Heart right ventricle (tissue), 16 donors: ENCODE measurements around the gene VPS13D. TPM values are rescaled to one million over a fixed set of nuclear protein-coding genes. Genes with fewer than 3 reads are reported as not detected.

ENCODE experiments used
- ATAC-seq, 8 donors: fragments of 200-7000 bp; cut with Tn5 transposase; one replicate each; pipeline ENCODE4 v1.9.1; 2020; ENCODE audit warnings: mild to moderate bottlenecking in 8 of 8, moderate library complexity in 8 of 8, moderate number of reproducible peaks in 1 of 8
- DNase-seq, 2 donors: peaks; one replicate each; pipeline ENCODE4 v3.0.0-alpha.2; 2020
- H3K27ac ChIP-seq, 10 donors: fragments of 200-600 bp; sonication (generic) in 2 of 10; one replicate each; pipeline versions ENCODE4 v1.5.0 to v1.8.0; 2020 to 2022; ENCODE audit warnings: mild to moderate bottlenecking in 3 of 10
- H3K27me3 ChIP-seq, 7 donors: fragments of 200-600 bp; one replicate each; pipeline ENCODE4 v1.8.0; 2021 to 2022; ENCODE audit warnings: mild to moderate bottlenecking in 2 of 7
- H3K36me3 ChIP-seq, 9 donors: fragments of 200-600 bp; sonication (generic) in 1 of 9; one replicate each; pipeline versions ENCODE4 v1.5.0 to v1.8.0; 2020 to 2022; ENCODE audit warnings: mild to moderate bottlenecking in 2 of 9
- H3K4me1 ChIP-seq, 9 donors: fragments of 200-600 bp; sonication (generic) in 1 of 9; one replicate each; pipeline versions ENCODE4 v1.5.0 to v1.8.0; 2020 to 2022; ENCODE audit warnings: mild to moderate bottlenecking in 4 of 9
- H3K4me3 ChIP-seq, 10 donors: fragments of 200-600 bp; sonication (generic) in 2 of 10; one replicate each; pipeline versions ENCODE4 v1.5.0 to v1.8.0; 2020 to 2022; ENCODE audit warnings: mild to moderate bottlenecking in 7 of 10, moderate library complexity in 2 of 10
- H3K9me3 ChIP-seq, 11 donors: fragments of 200-600 bp in 10 of 11; sonication (generic) in 2 of 11; one replicate each; pipeline versions ENCODE4 v1.5.0 to v1.8.0; 2013 to 2022; ENCODE audit warnings: mild to moderate bottlenecking in 2 of 11, control low read depth in 1 of 11, moderate library complexity in 1 of 11
- WGBS, 2 donors: extraction: QIAGEN DNeasy Blood & Tissue Kit; methylation state at CpG; one replicate each; pipeline ENCODE4 v1.1.7; 2013; ENCODE audit warnings: inconsistent platforms in 1 of 2; 5-methylcytosine and 5-hydroxymethylcytosine counted together
- intact Hi-C, 10 donors: fragments of 100-400 bp; cut with DNase I; formaldehyde crosslinking; loops; one replicate each; pipeline versions ENCODE4 v1.11.1 to v1.14.2; 2022
- polyA plus RNA-seq, 2 donors: library from polyadenylated mRNA; stranded (reverse); fragments of 200-250 nt; gene quantifications; one replicate each; pipeline ENCODE4 v1.2.3, GENCODE V29; 2013
- total RNA-seq, 10 donors: library from RNA; stranded (reverse); fragmentation: NEBNext Ultra II Directional in 3 of 10; extraction: Animal tissue kit (Norgen Biotek cat#: 25700) in 3 of 10; gene quantifications; one replicate each; pipeline versions ENCODE4 v1.2.1 to v1.2.4, GENCODE V29; 2021 to 2023
- TF ChIP-seq, protein P1 (sequence below), 9 donors: fragments of 200-600 bp; sonication (generic) in 2 of 9; IDR thresholded peaks; one replicate each; pipeline versions ENCODE4 v1.5.0 to v1.8.0; 2021 to 2022; ENCODE audit warnings: antibody characterized with exemption in 9 of 9, mild to moderate bottlenecking in 5 of 9, moderate library complexity in 1 of 9
- donor health status: Arrhythmogenic right ventricular cardiomyopathy.
- donor health status: ischemic (EF 13 %, LVEDD 7.1; RV severe dilation, severe dysfunction).
- donor health status: healthy with polysubstance abuse.
- donor health status: DM: no; HTN: yes; CAD: no.
- donor health status: DM: no; HTN: no; CAD: no.
- donor health status: ischemic (EF 25% LVEDD 6.9; RV normal size, moderate dysfunction).
- donor health status: ischemic (EF 25% LVEDD 5.7; RV mildly dilated, moderate dysfunction).
- donor health status: healthy.
- donor health status: DM: yes; HTN: yes; CAD: no.
- donor health status: Ischemic cardiomyopathy.
- donor health status: ischemic (EF 35%, LVEDD 5.7; RV mildly dilated, moderate dysfunction).
- donor health status: nonischemic (EF 11% LVEDD 7.7; RV severe dilation, severe dysfunction).
- donor health status: DM: yes; HTN: yes; CAD: no.
- donor health status: PGD.
- donor health status: ischemic (EF 29% LVEDD 5.4; RV normal size, mild dysfunction).
- donor health status: nonischemic (EF 23%, LVEDD 6.1; RV moderate dilation, normal function).

Gene VPS13D
- total and polyA plus RNA-seq, 12 donors: 36.9 to 161 (median 83.3) TPM

DNA sequence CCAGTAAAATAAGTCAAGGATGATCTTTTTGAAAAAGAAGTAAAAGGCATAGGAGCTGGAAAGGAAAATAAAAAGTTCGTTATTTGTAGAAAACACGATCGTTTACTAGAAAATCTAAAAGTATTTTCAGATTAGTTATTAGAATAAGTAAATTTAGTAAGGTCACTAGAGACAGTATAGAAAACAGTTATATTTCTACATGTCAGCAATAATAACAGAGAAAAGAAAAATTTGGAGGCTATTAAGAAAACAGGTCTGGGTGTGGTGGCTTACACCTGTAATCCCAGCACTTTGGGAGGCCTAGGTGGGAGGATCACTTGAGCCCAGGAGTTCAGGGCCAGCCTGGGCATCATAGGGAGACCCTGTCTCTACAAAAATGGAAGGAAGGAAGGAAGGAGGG lies 181.3 kb downstream of the VPS13D start:
- H3K36me3 ChIP-seq: peaks cover 0 to 64% (median 4%) of the 10 kb centered on the region in 9 donors
- intact Hi-C loops: loop anchor here in 1 of 10 donors (10.0 kb wide), 1 partner anchor 74 kb away; no protein-coding TSS in a partner anchor
- DNase-seq (no peak), ATAC-seq (no peak)
- 98 to 99% methylated on average over 3 of the region's 3 CpGs for WGBS, 2 donors
- peaks cover 11 to 40% (median 32%) of the 10 kb centered on the region in 9 donors for H3K4me1 ChIP-seq
- H3K9me3 ChIP-seq: peaks cover 0 to 8% (median 0%) of the 10 kb centered on the region in 11 donors
- H3K27ac ChIP-seq: no peak overlapping the region
- TF ChIP-seq, protein P1, sequence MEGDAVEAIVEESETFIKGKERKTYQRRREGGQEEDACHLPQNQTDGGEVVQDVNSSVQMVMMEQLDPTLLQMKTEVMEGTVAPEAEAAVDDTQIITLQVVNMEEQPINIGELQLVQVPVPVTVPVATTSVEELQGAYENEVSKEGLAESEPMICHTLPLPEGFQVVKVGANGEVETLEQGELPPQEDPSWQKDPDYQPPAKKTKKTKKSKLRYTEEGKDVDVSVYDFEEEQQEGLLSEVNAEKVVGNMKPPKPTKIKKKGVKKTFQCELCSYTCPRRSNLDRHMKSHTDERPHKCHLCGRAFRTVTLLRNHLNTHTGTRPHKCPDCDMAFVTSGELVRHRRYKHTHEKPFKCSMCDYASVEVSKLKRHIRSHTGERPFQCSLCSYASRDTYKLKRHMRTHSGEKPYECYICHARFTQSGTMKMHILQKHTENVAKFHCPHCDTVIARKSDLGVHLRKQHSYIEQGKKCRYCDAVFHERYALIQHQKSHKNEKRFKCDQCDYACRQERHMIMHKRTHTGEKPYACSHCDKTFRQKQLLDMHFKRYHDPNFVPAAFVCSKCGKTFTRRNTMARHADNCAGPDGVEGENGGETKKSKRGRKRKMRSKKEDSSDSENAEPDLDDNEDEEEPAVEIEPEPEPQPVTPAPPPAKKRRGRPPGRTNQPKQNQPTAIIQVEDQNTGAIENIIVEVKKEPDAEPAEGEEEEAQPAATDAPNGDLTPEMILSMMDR (IDR thresholded peaks at IDR 0.05): no peak
- H3K27me3 ChIP-seq: no peaks in the 10 kb centered on the region
- no peak overlapping the region for H3K4me3 ChIP-seq

DNA sequence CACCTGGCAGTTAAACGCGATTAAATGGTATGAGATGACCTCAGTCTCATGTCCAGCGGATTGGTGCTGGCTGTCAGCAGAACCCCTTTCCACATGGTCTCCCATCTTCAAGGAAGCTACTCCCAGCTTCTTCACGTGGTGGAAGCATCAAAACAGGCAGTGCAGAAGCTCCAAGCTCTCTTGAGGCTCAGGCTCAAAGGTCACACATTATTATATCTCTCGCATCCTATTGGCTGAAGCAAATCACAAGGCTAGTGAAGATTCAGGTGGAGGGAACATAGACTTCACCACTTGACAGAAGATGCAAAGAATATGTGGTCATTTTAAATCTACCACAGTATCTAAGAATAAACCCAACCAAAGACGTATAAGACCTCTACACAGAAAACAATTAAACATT lies 181.9 kb downstream of the VPS13D start:
- Histone ChIP-seq H3K36me3 (peaks cover 0 to 69% (median 7%) of the 10 kb centered on the region in 9 donors), H3K9me3 (peaks cover 0 to 8% (median 0%) of the 10 kb centered on the region in 11 donors), H3K27me3 (no peaks in the 10 kb centered on the region), H3K4me3 (no peak overlapping the region), H3K27ac (no peak overlapping the region), H3K4me1 (peaks cover 7 to 34% (median 25%) of the 10 kb centered on the region in 9 donors)
- intact Hi-C loops: loop anchor here in 1 of 10 donors (10.0 kb wide), 1 partner anchor 73 kb away; no protein-coding TSS in a partner anchor
- no peak for ATAC-seq
- DNase-seq: no peak
- TF ChIP-seq, protein P1 (IDR thresholded peaks at IDR 0.05): no peak
- WGBS, 2 donors: 93 to 96% methylated on average over 6 of the region's 6 CpGs

- no peak for ATAC-seq
- peaks cover 0 to 8% (median 0%) of the 10 kb centered on the region in 11 donors for H3K9me3 ChIP-seq
- TF ChIP-seq, protein P1 (IDR thresholded peaks at IDR 0.05): no peak
- no peak overlapping the region for H3K4me3 ChIP-seq
- H3K36me3 ChIP-seq: peaks cover 0 to 76% (median 14%) of the 10 kb centered on the region in 9 donors
- no peak overlapping the region for H3K27ac ChIP-seq
- no peaks in the 10 kb centered on the region for H3K27me3 ChIP-seq
- H3K4me1 ChIP-seq: peaks cover 4 to 27% (median 20%) of the 10 kb centered on the region in 9 donors
- WGBS, 2 donors: 97 to 98% methylated on average over 5 of the region's 5 CpGs
- intact Hi-C loops: loop anchor here in 1 of 10 donors (10.0 kb wide), 1 partner anchor 72 kb away; no protein-coding TSS in a partner anchor
- no peak for DNase-seq
These were observed 182.6 kb downstream of the VPS13D start for GRCh38 chr1:12412439-12412838.

- intact Hi-C loops: loop anchor here in 1 of 10 donors (10.0 kb wide), 1 partner anchor 71 kb away; no protein-coding TSS in a partner anchor
- TF ChIP-seq, protein P1 (IDR thresholded peaks at IDR 0.05): no peak
- Histone ChIP-seq H3K4me1 (peaks cover 0 to 14% (median 6%) of the 10 kb centered on the region in 9 donors), H3K27me3 (no peaks in the 10 kb centered on the region), H3K9me3 (peaks cover 0 to 8% (median 0%) of the 10 kb centered on the region in 11 donors), H3K36me3 (peaks cover 0 to 90% (median 20%) of the 10 kb centered on the region in 9 donors), H3K4me3 (no peak overlapping the region), H3K27ac (no peak overlapping the region)
- WGBS, 2 donors: 98 to 99% methylated on average over 7 of the region's 7 CpGs
- DNase-seq (no peak), ATAC-seq (no peak)
These were observed 184.0 kb downstream of the VPS13D start for GRCh38 chr1:12413664-12414410.
